CD4-positive, alpha-beta T cell treated with Interleukin-1 beta for 1 hour (primary cell): ENCODE results near the gene PTP4A1.
"Not testable (repeated sequence)": the region's sequence is repeated elsewhere in the genome, so short reads cannot be mapped to it uniquely, and the experiment has no call there.

Source experiments
- DNase-seq, 2 donors: peaks; one replicate each; pipeline ENCODE4 v3.0.0-alpha.2; 2020 to 2022

Gene PTP4A1

DNA sequence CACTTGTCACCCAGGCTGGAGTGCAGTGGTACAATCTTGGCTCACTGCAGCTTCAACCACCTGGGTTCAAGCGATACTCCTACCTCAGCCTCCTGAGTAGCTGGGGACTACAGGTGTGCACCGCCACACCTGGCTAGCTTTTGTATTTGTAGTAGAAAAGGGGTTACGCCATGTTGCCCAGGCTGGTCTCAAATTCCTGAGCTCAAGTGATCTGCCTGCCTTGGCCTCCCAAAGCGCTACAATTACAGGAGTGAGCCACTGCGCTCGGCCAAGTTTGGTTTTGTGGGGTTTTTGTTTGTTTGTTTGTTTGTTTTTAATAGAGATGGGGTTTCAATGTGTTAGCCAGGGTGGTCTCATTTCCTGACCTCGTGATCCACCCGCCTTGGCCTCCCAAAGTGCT is 12.3 kb downstream of the PTP4A1 start:
- DNase-seq = no peak

GRCh38 chr6:63585652-63586051 is 13.4 kb downstream of the PTP4A1 start:
- DNase-seq = not testable (repeated sequence)

- no peak for DNase-seq
These were observed 17.7 kb downstream of the PTP4A1 start for GRCh38 chr6:63589952-63590411.

- no peak for DNase-seq
These were observed 20.6 kb downstream of the PTP4A1 start for GRCh38 chr6:63592886-63593285.

- no peak for DNase-seq
These were observed 25.1 kb downstream of the PTP4A1 start for GRCh38 chr6:63597141-63598048.

DNA sequence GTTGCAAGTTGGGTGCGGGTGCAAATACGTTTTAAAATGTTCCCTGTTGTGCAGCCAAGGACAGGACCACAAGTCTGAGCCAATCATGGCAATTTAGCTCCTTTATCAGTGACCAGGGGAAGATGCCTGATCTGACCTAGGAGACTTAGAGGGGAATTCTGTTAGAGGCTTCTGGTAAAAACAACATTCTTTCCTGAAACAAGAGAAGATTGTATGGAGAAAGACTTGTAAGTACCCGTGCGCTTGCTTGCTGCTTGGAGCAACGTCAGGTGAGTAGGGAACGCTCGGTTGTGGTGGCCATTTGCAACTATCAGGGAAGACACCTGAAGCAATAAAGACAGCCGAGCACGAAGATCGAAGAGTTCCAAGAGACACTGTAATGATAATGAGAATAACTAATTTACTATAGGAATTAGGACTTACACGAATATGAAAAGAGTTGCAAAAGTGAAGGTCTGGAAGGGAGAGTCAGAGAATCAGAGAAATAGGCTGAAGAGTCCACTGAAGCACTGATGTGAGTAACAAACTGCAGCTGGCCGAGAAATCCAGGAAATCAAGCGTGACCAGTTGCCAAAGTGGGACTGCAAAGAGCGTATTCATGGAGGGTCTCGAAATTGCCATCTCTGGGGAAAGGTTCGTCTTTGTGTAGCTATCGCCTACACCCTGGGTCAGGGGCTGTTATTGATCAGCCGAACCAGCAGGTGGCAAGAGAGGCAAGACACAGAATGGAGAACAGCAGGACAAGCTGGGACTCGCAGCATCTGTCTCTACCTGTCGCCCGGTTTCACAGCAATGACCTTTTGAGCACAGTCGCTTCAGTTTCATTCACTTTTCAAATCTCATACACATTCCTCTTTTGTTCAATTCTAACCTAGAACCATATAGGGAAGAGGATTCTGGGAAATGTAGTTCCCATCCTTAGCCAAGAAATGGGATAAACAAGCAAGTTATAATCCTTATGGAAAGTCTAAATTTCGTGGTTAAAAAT is 26.1 kb downstream of the PTP4A1 start:
- DNase-seq = peak; percentile 81 to 85

DNA sequence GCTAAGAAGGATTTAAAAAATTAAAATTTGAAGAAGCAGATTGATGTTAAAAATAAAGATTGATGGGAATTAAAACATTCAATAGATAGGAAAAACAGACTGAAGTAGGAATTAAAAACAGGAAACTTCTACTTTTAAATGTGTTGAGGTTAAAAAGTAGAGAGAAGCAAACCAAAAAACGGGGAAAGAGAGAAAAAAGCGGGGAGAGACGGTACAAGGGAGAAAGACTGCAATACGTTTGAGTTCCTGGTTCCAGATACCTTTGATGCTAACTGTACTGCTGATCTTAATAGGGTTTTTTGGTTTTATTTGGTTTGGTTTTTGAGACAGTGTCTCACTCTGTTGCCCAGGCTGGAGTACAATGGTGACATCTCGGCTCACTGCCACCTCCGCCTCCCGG is 27.0 kb downstream of the PTP4A1 start:
- no peak for DNase-seq

GRCh38 chr6:63600136-63600535 is 27.9 kb downstream of the PTP4A1 start:
- no peak for DNase-seq

- no peak for DNase-seq
These were observed 37.0 kb downstream of the PTP4A1 start for GRCh38 chr6:63609231-63609630.

- DNase-seq = no peak
These were observed 38.7 kb downstream of the PTP4A1 start for GRCh38 chr6:63610944-63611343.

- DNase-seq = no peak
These were observed 39.3 kb downstream of the PTP4A1 start for GRCh38 chr6:63611560-63611959.

DNA sequence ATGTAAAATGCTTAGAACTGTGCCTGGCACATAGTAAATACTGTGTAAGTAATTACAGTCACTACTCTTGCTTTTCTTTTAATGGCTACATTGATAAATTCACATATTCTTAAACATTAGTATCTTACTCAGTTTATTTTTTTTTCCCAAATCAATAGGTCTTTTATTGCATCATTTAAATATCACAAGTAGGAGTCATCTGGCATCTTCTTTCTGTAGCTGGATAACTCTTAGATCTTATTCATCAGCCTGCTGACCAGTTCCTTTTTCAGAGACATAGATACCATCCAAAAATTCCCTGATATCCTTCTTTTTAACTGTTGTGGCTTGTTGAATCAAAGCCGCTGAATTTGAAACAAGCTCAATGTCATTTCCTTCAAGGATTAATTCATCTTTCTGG is 43.3 kb downstream of the PTP4A1 start:
- DNase-seq = no peak
